Naive thymus-derived CD8-positive, alpha-beta T cell (primary cell): ENCODE measurements around the gene LRRC75A. TPM values are rescaled to one million over a fixed set of nuclear protein-coding genes. Genes with fewer than 3 reads are reported as not detected.
A peak's percentile ranks its signal among the peaks of the same experiment; 100 is the strongest.

Experiments
- ATAC-seq, 2 donors: fragments of 150-1000 bp; cut with Tn5 transposase in 1 of 2; sonication (Bioruptor Pico), chemical (Tn5 transposase) in 1 of 2; 1 replicate in 1 of 2; 2 replicates in 1 of 2; pipeline ENCODE4 v1.10.0; 2021; ENCODE audit warnings: mild to moderate bottlenecking in 2 of 2, moderate library complexity in 2 of 2
- POLR2A ChIA-PET: fragments of 350-600 bp; sonication (Branson Sonifier 250); formaldehyde crosslinking; loops from one replicate; lab custom pipeline; 2021; ENCODE audit warnings: antibody characterized with exemption; lab: Charles Lee
- DNase-seq, 10 donors: peaks; one replicate each; pipeline versions ENCODE4 v3.0.0 to v3.0.0-alpha.2; 2020 to 2022
- H3K27ac Mint-ChIP-seq, 10 donors: one replicate each; pipeline ENCODE4 v1.8.0; 2020 to 2022; ENCODE audit warnings: mild to moderate bottlenecking in 10 of 10, mixed read lengths in 10 of 10, moderate library complexity in 4 of 10, inconsistent platforms in 1 of 10
- H3K27me3 Mint-ChIP-seq, 5 donors: one replicate each; pipeline ENCODE4 v1.8.0; 2021 to 2022; ENCODE audit warnings: mixed read lengths in 5 of 5
- H3K36me3 Mint-ChIP-seq, 3 donors: one replicate each; pipeline ENCODE4 v1.8.0; 2020 to 2022; ENCODE audit warnings: mixed read lengths in 3 of 3, mild to moderate bottlenecking in 2 of 3, inconsistent platforms in 1 of 3
- H3K4me1 Mint-ChIP-seq, 4 donors: one replicate each; pipeline ENCODE4 v1.8.0; 2021 to 2022; ENCODE audit warnings: mixed read lengths in 4 of 4
- H3K4me3 Mint-ChIP-seq, 10 donors: one replicate each; pipeline ENCODE4 v1.8.0; 2020 to 2022; ENCODE audit warnings: mild to moderate bottlenecking in 10 of 10, mixed read lengths in 10 of 10, moderate library complexity in 6 of 10, inconsistent platforms in 1 of 10
- H3K9me3 Mint-ChIP-seq, 9 donors: one replicate each; pipeline ENCODE4 v1.8.0; 2020 to 2022; ENCODE audit warnings: mixed read lengths in 9 of 9, mild to moderate bottlenecking in 3 of 9, inconsistent platforms in 1 of 9, moderate library complexity in 1 of 9
- polyA plus RNA-seq, 3 donors: library from polyadenylated mRNA; unstranded; fragments of 300-500 nt; fragmentation: Illumina TruSeq; gene quantifications; one replicate each; pipeline ENCODE4 v1.2.3, GENCODE V29; 2021
- total RNA-seq, 8 experiments: library from RNA in 2 of 8; stranded (reverse) in 2 of 8; gene quantifications; one replicate each; pipeline ENCODE4 v1.2.3 and lab custom pipeline; 2021 to 2026

The LRRC75A gene
- total and polyA plus RNA-seq, 5 experiments from 2014 or later = 1.8 to 8.9 (median 3.1) TPM

DNA sequence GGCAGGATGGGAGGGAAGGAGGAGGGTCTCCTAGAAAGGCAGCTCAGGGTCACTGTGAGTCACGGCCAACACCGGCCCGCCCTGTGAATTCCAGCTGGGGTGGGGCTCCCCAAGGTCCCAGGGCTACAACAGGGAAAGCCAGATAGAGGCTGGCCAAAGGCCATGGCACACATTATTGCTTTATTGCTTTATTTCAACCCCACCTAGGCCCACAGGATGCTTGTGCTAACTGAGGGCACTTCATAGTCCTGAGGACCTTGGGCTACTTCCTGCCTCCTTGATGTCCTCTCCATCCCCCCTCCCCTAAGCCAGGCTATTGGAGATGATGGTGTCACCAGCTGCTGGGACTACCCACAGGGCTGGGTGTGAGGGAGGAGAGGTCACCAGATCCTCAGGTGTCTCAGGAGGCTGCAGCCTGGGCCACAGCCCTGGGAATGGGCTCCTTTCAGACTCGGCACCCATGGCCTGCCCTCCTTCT lies 26.1 kb downstream of the LRRC75A start:
- H3K4me3 Mint-ChIP-seq = no peak overlapping the region
- H3K27ac Mint-ChIP-seq = peak overlapping the region in 3 of 10 donors; percentile 27 to 35 (median 29)
- H3K9me3 Mint-ChIP-seq = no peaks in the 10 kb centered on the region

DNA sequence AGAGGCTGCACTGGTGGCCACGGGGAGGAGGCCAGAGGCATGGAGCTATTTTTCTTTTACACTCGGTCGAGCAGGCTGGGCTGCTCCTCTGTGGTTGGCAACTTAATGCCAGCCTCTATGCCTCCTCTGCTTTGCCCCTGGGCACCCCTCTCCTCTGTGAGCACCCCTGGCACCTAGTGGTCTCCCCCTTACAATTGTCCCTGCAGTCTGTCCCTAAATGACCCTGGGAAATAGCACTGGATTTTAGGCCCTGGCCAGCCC lies 27.0 kb downstream of the LRRC75A start:
- H3K27me3 Mint-ChIP-seq = no peaks in the 10 kb centered on the region
- no peaks in the 10 kb centered on the region for H3K36me3 Mint-ChIP-seq
- DNase-seq (no peak), ATAC-seq (no peak)
- H3K4me3 Mint-ChIP-seq = no peak overlapping the region
- H3K9me3 Mint-ChIP-seq = no peaks in the 10 kb centered on the region
- POLR2A ChIA-PET = no interaction called here
- H3K4me1 Mint-ChIP-seq = peaks cover 0 to 2% (median under 1%) of the 10 kb centered on the region in 4 donors
- H3K27ac Mint-ChIP-seq = no peak overlapping the region

More for the DNA sequence above, 26.1 kb downstream of the LRRC75A start:
- ATAC-seq = no peak
- POLR2A ChIA-PET = no interaction called here
- Mint-ChIP-seq H3K36me3 (no peaks in the 10 kb centered on the region), H3K27me3 (no peaks in the 10 kb centered on the region), H3K4me1 (peaks cover 0 to 2% (median under 1%) of the 10 kb centered on the region in 4 donors)
- no peak for DNase-seq

DNA sequence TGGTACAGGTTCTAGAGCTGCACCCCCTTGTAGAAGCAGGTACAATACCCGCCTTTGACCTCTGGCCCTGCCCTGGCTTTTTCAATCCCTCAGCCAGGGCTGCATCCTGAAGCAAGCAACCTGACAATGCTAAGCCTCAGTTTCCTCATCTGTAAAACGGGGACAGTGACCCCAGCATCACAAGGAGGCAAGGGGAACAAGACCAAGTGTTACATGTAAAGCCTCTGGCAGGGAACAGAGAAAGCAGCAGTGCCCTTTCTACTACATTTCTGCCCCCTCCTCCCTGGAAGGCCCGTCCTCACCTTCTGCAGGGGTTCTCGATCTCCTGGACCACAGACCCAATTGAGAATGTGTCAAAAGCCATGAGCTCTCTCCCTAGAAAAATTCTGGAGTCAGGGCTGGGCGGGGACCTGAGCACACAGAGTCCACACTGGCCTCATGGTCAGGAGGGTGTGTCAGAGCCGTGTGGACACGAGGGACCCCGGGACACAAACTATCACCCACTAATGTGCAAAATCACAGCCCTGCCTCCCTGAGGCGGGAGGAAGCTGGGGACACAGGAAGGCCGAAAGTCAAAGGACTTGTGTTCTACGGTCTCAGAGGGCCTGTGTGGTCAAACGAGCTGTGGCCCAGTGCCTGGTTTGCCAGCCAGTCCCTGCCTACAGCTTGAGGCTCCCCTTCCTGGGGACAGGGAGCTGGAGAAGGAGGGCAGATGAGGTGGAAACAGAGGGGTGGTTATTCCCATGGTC lies 27.5 kb downstream of the LRRC75A start:
- Mint-ChIP-seq H3K4me3 (no peak overlapping the region), H3K27me3 (no peaks in the 10 kb centered on the region), H3K9me3 (no peaks in the 10 kb centered on the region), H3K27ac (no peak overlapping the region), H3K4me1 (peaks cover 0 to 2% (median under 1%) of the 10 kb centered on the region in 4 donors), H3K36me3 (no peaks in the 10 kb centered on the region)
- POLR2A ChIA-PET = no interaction called here
- ATAC-seq (no peak), DNase-seq (no peak)

DNA sequence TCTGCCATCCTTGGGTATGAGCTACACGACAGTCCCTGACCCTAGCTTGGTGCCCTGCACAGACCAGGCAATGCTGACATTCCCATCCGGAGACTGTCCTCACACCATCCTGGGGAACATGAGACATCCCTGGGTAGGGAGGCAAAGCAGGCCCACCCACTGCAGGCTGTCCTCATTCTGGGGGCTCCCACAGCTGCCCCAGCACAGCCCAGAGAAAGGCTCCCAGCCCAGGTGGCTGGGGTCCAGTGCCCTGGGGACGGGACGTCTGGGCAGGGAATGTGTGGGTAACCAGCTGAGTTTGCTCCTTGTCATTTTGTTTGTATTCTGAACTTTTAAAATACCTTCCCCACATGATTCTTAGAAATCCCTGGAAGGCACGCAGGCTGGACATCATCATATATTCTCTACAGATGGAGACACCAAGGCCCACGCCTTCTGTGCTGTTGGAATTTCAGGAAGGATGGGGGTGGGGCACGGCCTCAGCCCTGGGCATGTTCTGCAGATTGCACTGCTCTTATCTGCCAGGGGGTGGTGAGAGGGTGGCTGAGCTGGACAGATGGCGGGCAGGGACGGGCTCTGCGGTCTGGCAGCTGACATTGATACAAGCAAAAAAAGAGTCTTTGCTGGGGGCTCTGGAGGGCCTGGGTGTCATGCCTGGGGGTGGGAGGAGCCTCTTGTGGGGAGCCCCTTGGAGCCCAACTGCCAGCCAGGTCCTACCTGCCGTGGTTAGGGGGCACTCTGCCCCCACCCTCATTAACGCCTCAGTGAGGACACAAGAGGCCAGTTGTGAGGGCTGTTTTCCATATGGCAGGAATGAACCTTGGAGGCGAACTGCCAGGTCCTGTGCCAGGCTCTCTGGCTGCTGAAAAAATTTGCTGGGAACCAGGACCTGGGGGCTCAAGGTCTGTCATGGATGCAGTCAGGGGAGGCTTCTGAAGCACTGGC lies 28.4 kb downstream of the LRRC75A start:
- Mint-ChIP-seq H3K4me3 (no peak overlapping the region), H3K36me3 (no peaks in the 10 kb centered on the region), H3K27me3 (no peaks in the 10 kb centered on the region), H3K9me3 (no peaks in the 10 kb centered on the region), H3K4me1 (peaks cover 0 to 4% (median under 1%) of the 10 kb centered on the region in 4 donors), H3K27ac (peak overlapping the region in 2 of 10 donors; percentile 27)
- ATAC-seq = no peak
- DNase-seq = no peak
- POLR2A ChIA-PET = no interaction called here

DNA sequence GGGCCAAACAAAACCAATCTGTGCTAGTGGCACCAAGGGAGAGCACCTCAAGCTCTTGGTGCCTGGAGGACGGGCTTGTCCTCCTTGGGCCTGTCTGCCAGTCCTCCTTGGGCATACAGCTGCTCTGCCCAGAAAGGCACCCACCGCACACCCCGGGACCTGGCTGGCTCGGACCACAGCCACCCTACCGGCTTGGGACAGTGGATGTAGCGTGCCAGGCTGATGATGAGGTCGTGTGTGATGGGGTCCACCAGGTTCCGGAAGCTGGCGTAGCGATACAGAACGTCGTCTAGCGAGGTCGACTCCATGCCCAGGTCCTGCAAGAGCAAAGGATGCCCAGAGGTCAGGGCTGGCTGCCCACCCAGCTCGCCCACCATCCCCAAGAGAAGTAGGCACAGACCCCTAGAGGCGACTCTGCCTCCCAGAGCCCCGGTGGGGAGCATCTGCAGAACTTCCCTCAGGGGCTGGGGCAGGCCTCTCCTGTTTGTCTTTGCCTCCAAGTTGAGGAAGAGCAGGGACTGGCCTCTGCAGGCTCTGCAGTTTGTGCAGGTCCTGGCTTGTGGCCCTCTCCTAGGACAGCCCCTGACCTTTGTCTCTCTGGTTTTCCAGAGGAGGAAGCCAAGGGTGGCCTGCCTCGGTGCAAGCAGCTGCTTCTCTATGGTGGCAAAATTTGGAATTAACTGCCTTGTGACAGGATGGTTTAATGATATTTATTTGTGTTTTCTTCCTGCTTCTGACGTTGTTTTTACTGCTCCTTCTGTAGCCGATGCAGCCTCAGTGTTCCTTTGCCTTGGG lies 29.7 kb downstream of the LRRC75A start:
- H3K27me3 Mint-ChIP-seq = no peaks in the 10 kb centered on the region
- H3K4me3 Mint-ChIP-seq = no peak overlapping the region
- no peaks in the 10 kb centered on the region for H3K36me3 Mint-ChIP-seq
- no peak for DNase-seq
- POLR2A ChIA-PET = no interaction called here
- H3K27ac Mint-ChIP-seq = peak overlapping the region in 1 of 10 donors; percentile 59
- no peaks in the 10 kb centered on the region for H3K9me3 Mint-ChIP-seq
- ATAC-seq = no peak
- peaks cover 0 to 4% (median under 1%) of the 10 kb centered on the region in 4 donors for H3K4me1 Mint-ChIP-seq

DNA sequence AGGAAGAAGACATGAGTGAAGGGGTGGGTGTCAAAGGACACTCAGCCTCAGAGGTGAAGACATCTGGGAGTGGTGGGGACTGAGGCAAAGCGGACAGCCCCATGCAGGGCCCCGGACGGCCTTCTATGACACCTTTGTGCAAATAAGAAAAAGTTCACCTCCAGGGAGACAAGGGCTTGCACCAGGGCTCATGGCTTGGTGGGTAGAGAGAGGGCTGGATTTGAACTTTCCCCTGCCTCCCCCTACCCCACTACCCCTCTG lies 30.5 kb downstream of the LRRC75A start:
- Mint-ChIP-seq H3K27me3 (no peaks in the 10 kb centered on the region), H3K4me3 (no peak overlapping the region), H3K9me3 (no peaks in the 10 kb centered on the region), H3K4me1 (peaks cover 0 to 2% (median under 1%) of the 10 kb centered on the region in 4 donors), H3K27ac (no peak overlapping the region), H3K36me3 (no peaks in the 10 kb centered on the region)
- POLR2A ChIA-PET = no interaction called here
- ATAC-seq (no peak), DNase-seq (no peak)

DNA sequence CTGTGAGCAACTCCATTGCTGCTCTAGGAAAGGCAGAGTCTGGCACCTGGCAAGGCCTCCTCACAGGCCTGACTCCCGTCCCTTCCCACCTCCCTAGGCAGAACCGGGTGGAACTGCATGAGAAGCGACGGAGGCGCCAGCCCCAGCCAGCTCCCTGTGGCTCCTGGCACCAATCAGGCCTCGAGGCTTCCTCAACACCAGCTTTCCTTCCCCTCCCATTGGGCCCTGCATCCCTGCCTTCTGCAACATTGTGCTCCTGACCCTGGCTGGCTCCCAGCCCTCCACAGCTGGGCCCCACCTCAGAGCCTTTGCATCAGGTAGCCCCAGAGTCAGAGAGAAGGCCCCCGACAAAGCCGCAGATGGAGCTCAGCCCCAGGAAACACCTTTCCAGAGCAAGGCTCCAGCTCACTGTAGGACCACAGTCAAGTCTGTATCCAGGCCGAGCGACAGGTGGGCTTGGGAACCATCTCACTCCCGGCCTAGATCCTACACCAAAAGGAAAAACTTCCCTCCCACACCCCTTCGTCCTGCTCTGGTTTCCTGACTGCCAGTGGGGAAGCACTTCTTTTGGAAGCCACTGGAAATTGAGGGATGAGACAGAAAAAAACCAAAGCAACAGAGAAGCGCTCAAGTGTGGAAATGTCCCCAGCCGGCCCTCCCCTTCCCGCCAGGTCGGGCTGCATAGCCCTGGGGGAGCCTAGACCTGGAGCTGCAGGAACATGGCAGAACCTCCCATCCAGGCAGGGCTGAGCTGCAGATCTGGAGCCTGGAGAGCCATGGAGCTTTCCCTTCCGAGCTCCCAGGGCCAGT lies 31.0 kb downstream of the LRRC75A start:
- POLR2A ChIA-PET = no interaction called here
- Mint-ChIP-seq H3K4me3 (no peak overlapping the region), H3K27ac (peak overlapping the region in 1 of 10 donors; percentile 69), H3K27me3 (no peaks in the 10 kb centered on the region), H3K9me3 (no peaks in the 10 kb centered on the region), H3K36me3 (no peaks in the 10 kb centered on the region), H3K4me1 (peaks cover 0 to 4% (median 1%) of the 10 kb centered on the region in 4 donors)
- DNase-seq (no peak), ATAC-seq (no peak)

DNA sequence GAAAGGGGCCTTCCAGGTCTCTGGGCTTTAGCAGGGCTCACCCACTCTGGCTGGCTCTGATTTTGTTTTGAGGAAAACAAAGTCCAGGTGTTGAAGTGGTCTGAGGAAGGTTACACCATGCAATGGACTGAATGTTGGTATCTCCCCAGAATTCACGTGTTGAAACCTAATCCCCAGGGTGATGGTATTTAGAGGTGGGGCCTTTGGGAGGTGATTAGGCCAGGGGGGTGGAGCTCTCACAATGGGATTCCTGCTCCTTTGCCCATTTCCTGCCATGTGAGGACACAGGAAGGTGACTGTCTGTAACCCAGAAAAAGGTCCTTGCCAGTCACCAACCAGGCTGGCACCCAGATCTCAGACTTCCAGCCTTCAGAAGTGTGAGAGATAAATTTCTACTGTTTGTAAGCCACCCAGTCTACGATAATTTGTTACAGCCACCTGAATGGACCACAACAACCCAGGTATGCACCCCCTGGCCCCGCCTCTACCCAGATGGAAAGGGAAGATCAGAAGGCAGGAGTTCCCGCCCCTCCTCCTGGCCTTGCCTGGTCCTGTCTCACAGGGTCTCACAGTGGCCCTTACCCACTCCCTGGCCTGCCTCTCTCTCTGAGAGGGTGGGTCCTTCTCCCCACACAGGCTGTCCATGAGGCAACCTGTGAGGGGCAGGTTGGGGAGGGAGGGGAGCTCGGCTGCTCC lies 32.0 kb downstream of the LRRC75A start:
- no peaks in the 10 kb centered on the region for H3K36me3 Mint-ChIP-seq
- H3K27ac Mint-ChIP-seq = peak overlapping the region in 2 of 10 donors; percentile 9 to 56
- POLR2A ChIA-PET = no interaction called here
- H3K4me3 Mint-ChIP-seq = no peak overlapping the region
- DNase-seq (no peak), ATAC-seq (no peak)
- H3K9me3 Mint-ChIP-seq = no peaks in the 10 kb centered on the region
- H3K4me1 Mint-ChIP-seq = peaks cover 0 to 4% (median 1%) of the 10 kb centered on the region in 4 donors
- no peaks in the 10 kb centered on the region for H3K27me3 Mint-ChIP-seq

DNA sequence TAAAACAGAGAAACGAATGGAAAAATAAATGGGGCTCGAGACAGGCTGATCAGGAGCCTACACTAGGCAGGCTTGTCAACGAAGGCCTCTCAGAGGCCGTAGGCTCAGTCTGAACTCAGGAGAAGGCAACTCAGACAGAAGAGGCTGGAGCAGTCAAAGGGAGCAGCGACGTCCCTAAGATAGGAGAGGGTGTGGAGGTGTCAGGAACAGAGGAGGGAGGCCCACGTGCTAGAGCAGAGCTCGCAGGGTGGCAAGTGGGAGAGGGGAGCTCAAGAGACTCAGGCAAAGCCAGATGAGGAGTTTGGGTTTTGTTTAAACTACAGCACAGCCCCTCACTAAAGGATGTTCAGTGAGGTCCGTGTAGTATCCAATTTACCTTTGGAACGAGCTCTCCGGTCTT lies 32.7 kb downstream of the LRRC75A start:
- Mint-ChIP-seq H3K27me3 (no peaks in the 10 kb centered on the region), H3K4me3 (no peak overlapping the region), H3K36me3 (no peaks in the 10 kb centered on the region), H3K9me3 (no peaks in the 10 kb centered on the region), H3K27ac (peak overlapping the region in 3 of 10 donors; percentile 2 to 36 (median 3)), H3K4me1 (peaks cover 0 to 4% (median 1%) of the 10 kb centered on the region in 4 donors)
- POLR2A ChIA-PET = no interaction called here
- no peak for DNase-seq
- ATAC-seq = no peak

DNA sequence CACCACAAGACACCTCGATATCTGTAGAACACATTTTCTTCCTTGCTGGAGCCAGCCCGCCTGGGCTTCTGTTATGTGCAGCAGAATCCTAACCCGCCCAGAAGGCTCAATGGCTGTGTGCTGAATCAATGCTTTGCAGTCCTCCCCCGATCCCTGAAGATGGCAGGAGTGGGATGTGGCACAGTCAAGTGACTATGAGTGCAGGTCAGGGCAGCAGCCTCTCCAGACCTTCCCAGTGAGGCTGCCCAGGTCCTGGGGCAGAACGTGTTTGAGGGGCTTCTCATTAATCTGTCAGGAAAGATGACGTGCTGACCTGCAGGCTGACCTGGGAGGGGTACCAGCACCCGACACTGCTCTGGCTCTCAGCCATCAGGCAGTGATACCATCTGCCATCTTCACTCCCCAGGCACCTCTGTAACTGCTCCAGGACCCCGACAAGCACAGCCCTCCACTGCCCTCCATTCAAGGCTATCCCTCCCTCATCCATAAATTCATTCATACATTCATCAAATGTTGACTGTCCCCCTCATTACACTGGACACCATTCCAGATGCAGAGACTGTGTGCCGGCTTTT lies 35.2 kb downstream of the LRRC75A start:
- Mint-ChIP-seq H3K4me3 (no peak overlapping the region), H3K4me1 (peaks cover 0 to 10% (median 4%) of the 10 kb centered on the region in 4 donors), H3K27ac (peak overlapping the region in 2 of 10 donors; percentile 74 to 77), H3K9me3 (no peaks in the 10 kb centered on the region), H3K27me3 (no peaks in the 10 kb centered on the region), H3K36me3 (no peaks in the 10 kb centered on the region)
- no peak for DNase-seq
- no peak for ATAC-seq
- POLR2A ChIA-PET = no interaction called here

DNA sequence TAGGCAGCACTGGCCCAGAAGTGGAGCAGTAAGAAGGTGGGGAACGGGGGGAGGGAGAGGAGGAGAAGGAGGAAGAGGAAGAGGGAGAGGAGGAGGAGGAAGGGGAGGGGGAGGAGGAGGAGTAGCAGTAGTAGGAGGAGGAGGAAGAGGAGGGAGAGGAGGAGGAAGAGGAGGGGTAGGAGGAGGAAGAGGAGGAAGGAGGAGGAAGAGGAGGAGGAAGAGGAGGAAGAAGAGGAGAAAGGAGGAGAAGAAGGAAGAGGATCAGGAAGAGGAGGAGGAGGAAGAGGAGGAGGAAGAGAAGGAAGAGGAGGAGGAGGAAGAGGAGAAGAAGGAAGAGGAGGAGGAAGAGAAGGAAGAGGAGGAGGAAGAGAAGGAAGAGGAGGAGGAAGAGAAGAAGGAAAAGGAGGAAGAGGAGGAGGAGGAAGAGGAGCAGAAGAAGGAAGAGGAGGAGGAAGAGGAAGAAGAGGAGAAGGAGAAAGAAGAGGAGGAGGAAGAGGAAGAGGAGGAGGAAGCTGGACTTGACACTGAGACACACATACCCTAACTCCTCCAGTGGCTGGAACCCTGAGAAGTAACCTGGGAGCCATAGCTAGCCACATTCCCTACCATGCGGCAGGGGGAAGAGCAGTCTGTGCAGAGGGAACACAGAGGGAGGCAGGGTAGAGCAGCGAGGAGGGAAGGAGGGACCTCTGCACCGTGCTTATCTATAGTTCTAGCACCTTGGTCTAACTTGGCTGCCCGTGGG lies 35.8 kb downstream of the LRRC75A start:
- no peaks in the 10 kb centered on the region for H3K27me3 Mint-ChIP-seq
- ATAC-seq = no peak
- peak overlapping the region in 3 of 10 donors; percentile 65 to 77 (median 73) for H3K27ac Mint-ChIP-seq
- no peaks in the 10 kb centered on the region for H3K36me3 Mint-ChIP-seq
- POLR2A ChIA-PET = no interaction called here
- no peak for DNase-seq
- H3K9me3 Mint-ChIP-seq = no peaks in the 10 kb centered on the region
- peaks cover 0 to 10% (median 4%) of the 10 kb centered on the region in 4 donors for H3K4me1 Mint-ChIP-seq
- no peak overlapping the region for H3K4me3 Mint-ChIP-seq
